Heart left ventricle (tissue), 13 donors: ENCODE results near the gene EPHA6.

Source experiments
- CTCF ChIP-seq, 12 donors: fragments of 200-600 bp; sonication (generic) in 4 of 12; IDR thresholded peaks; one replicate each; pipeline versions ENCODE4 v1.5.0 to v1.8.0; 2018 to 2022; ENCODE audit warnings: antibody characterized with exemption in 12 of 12, mild to moderate bottlenecking in 5 of 12
- POLR2A ChIP-seq, 2 donors: fragments of 450-650 bp; IDR thresholded peaks; one replicate each; pipeline ENCODE4 v1.6.1; 2017; ENCODE audit warnings: antibody characterized with exemption in 2 of 2, mild to moderate bottlenecking in 2 of 2, moderate library complexity in 2 of 2
- donor health status: ischemic (EF 13 %, LVEDD 7.1; RV severe dilation, severe dysfunction).
- donor health status: DM: no; HTN: yes; CAD: no.
- donor health status: DM: no; HTN: no; CAD: no.
- donor health status: ischemic (EF 25% LVEDD 6.9; RV normal size, moderate dysfunction).
- donor health status: ischemic (EF 25% LVEDD 5.7; RV mildly dilated, moderate dysfunction).
- donor health status: ischemic (EF 35%, LVEDD 5.7; RV mildly dilated, moderate dysfunction).
- donor health status: nonischemic (EF 11% LVEDD 7.7; RV severe dilation, severe dysfunction).
- donor health status: DM: yes; HTN: yes; CAD: no.
- donor health status: PGD.
- donor health status: ischemic (EF 29% LVEDD 5.4; RV normal size, mild dysfunction).
- donor health status: nonischemic (EF 23%, LVEDD 6.1; RV moderate dilation, normal function).

- no peak for TF ChIP-seq CTCF (IDR thresholded peaks at IDR 0.05)
- no peak for TF ChIP-seq POLR2A (IDR thresholded peaks at IDR 0.05)
These were observed 262.3 kb downstream of the EPHA6 start for GRCh38 chr3:97076673-97077072.
